Liver (tissue), 9 donors: ENCODE results near the gene LRRC23. TPM values are rescaled to one million over a fixed set of nuclear protein-coding genes. Genes with fewer than 3 reads are reported as not detected.

Source experiments
- DNase-seq: peaks from one replicate; pipeline ENCODE4 v3.0.0-alpha.2; 2017; ENCODE audit warnings: low spot score
- H3K27ac ChIP-seq, 2 donors: one replicate each; pipeline ENCODE4 v1.7.0; 2013; ENCODE audit warnings: inconsistent platforms in 2 of 2, low read length in 2 of 2, control low read depth in 1 of 2, low read depth in 1 of 2, mild to moderate bottlenecking in 1 of 2
- H3K27me3 ChIP-seq, 4 donors: one replicate each; pipeline versions ENCODE4 v1.6.1 to v1.7.0; 2013; ENCODE audit warnings: low read length in 3 of 4, inconsistent platforms in 1 of 4, mild to moderate bottlenecking in 1 of 4, moderate library complexity in 1 of 4; ENCODE audit not compliant: control insufficient read depth in 4 of 4, insufficient read depth in 4 of 4
- H3K36me3 ChIP-seq, 4 donors: one replicate each; pipeline versions ENCODE4 v1.6.1 to v1.7.0; 2013; ENCODE audit warnings: low read length in 3 of 4, mild to moderate bottlenecking in 3 of 4, low read depth in 1 of 4, moderate library complexity in 1 of 4; ENCODE audit not compliant: control insufficient read depth in 4 of 4, insufficient read depth in 3 of 4
- H3K4me1 ChIP-seq, 4 donors: one replicate each; pipeline versions ENCODE4 v1.6.1 to v1.7.0; 2013; ENCODE audit warnings: low read length in 3 of 4, mild to moderate bottlenecking in 3 of 4, moderate library complexity in 1 of 4; ENCODE audit not compliant: control insufficient read depth in 4 of 4, insufficient read depth in 4 of 4
- H3K4me3 ChIP-seq, 3 donors: one replicate each; pipeline versions ENCODE4 v1.6.1 to v1.7.0; 2013; ENCODE audit warnings: low read length in 3 of 3, control low read depth in 1 of 3, low read depth in 1 of 3, mild to moderate bottlenecking in 1 of 3
- H3K9ac ChIP-seq, 2 donors: one replicate each; pipeline ENCODE4 v1.7.0; 2013; ENCODE audit warnings: low read length in 2 of 2, mild to moderate bottlenecking in 2 of 2, moderate library complexity in 2 of 2, control low read depth in 1 of 2, low read depth in 1 of 2
- H3K9me3 ChIP-seq, 4 donors: one replicate each; pipeline versions ENCODE4 v1.6.1 to v1.7.0; 2013; ENCODE audit warnings: low read length in 3 of 4; ENCODE audit not compliant: control insufficient read depth in 4 of 4
- EGR1 ChIP-seq, 2 donors: IDR thresholded peaks; 2 replicates each; pipeline ENCODE4 v1.6.1; 2016 to 2018; ENCODE audit warnings: antibody characterized with exemption in 2 of 2, low read depth in 2 of 2
- FOXA1 ChIP-seq: IDR thresholded peaks from 2 replicates; pipeline ENCODE4 v1.6.1; 2016; ENCODE audit warnings: antibody characterized with exemption
- FOXA2 ChIP-seq: IDR thresholded peaks from 2 replicates; pipeline ENCODE4 v1.6.1; 2016; ENCODE audit warnings: antibody characterized with exemption
- GABPA ChIP-seq, 2 donors: IDR thresholded peaks in 1 of 2; conservative IDR thresholded peaks in 1 of 2; 2 replicates each; pipeline ENCODE4 v1.6.1; 2016; ENCODE audit warnings: antibody characterized with exemption in 2 of 2, mild to moderate bottlenecking in 1 of 2, moderate library complexity in 1 of 2
- HNF4A ChIP-seq, 2 donors: conservative IDR thresholded peaks; 2 replicates each; pipeline ENCODE4 v1.6.1; 2016; ENCODE audit warnings: antibody characterized with exemption in 2 of 2, mild to moderate bottlenecking in 2 of 2
- HNF4G ChIP-seq: IDR thresholded peaks from 2 replicates; pipeline ENCODE4 v1.6.1; 2016; ENCODE audit warnings: antibody characterized with exemption
- JUND ChIP-seq, 2 donors: IDR thresholded peaks; 2 replicates each; pipeline ENCODE4 v1.6.1; 2016; ENCODE audit warnings: antibody characterized with exemption in 2 of 2
- NR2F2 ChIP-seq: IDR thresholded peaks from 2 replicates; pipeline ENCODE4 v1.6.1; 2016; ENCODE audit warnings: antibody characterized with exemption
- RXRA ChIP-seq, 2 donors: IDR thresholded peaks; 2 replicates each; pipeline ENCODE4 v1.6.1; 2017 to 2018; ENCODE audit warnings: antibody characterized with exemption in 2 of 2, mild to moderate bottlenecking in 1 of 2
- SP1 ChIP-seq: IDR thresholded peaks from 2 replicates; pipeline ENCODE4 v1.6.1; 2018; ENCODE audit warnings: antibody characterized with exemption, mild to moderate bottlenecking
- TAF1 ChIP-seq: conservative IDR thresholded peaks from 2 replicates; pipeline ENCODE4 v1.6.1; 2016; ENCODE audit warnings: antibody characterized with exemption, mild to moderate bottlenecking
- YY1 ChIP-seq: IDR thresholded peaks from 2 replicates; pipeline ENCODE4 v1.6.1; 2016; ENCODE audit warnings: antibody characterized with exemption, mild to moderate bottlenecking
- WGBS: extraction: QIAGEN DNeasy Blood & Tissue Kit; methylation state at CpG from one replicate; pipeline ENCODE4 v1.1.7; 2013; 5-methylcytosine and 5-hydroxymethylcytosine counted together
- polyA plus RNA-seq, 2 donors: library from polyadenylated mRNA; stranded (reverse) in 1 of 2; unstranded in 1 of 2; fragments of 200-250 nt in 1 of 2; fragments of >200 nt in 1 of 2; fragmentation: Nextera tagmentation in 1 of 2; extraction: Ambion mirVana in 1 of 2; gene quantifications; one replicate each; pipeline versions ENCODE4 v1.2.1 to v1.2.3, GENCODE V29; 2013 to 2015
- total RNA-seq, 2 donors: library from RNA; depleted of rRNA; stranded (reverse); fragments of >200 nt; gene quantifications; one replicate each; pipeline ENCODE4 v1.2.3, GENCODE V29; 2014
- TF ChIP-seq, protein P1 (sequence below): fragments of 150-350 bp; IDR thresholded peaks from 2 replicates; pipeline ENCODE4 v1.5.1; 2017; ENCODE audit warnings: improper control_type of control experiment, low read depth, low read length; ENCODE audit not compliant: missing input control
- TF ChIP-seq, protein P2 (sequence below): IDR thresholded peaks from 2 replicates; pipeline ENCODE4 v1.6.1; 2016; ENCODE audit warnings: antibody characterized with exemption
- TF ChIP-seq, protein P3 (sequence below): IDR thresholded peaks from 2 replicates; pipeline ENCODE4 v1.6.1; 2016; ENCODE audit warnings: antibody characterized with exemption
- TF ChIP-seq, protein P4 (sequence below): IDR thresholded peaks from 2 replicates; pipeline ENCODE4 v1.6.1; 2016; ENCODE audit warnings: antibody characterized with exemption, mild to moderate bottlenecking
- TF ChIP-seq, protein P5 (sequence below): IDR thresholded peaks from 2 replicates; pipeline ENCODE4 v1.6.1; 2016; ENCODE audit warnings: antibody characterized with exemption
- donor health status: healthy.
- donor health status: healthy.
- donor health status: healthy.
- donor health status: healthy.
- donor health status: healthy.

The LRRC23 gene
- total and polyA plus RNA-seq, 4 donors = 0.92 to 3.6 (median 2.1) TPM

DNA sequence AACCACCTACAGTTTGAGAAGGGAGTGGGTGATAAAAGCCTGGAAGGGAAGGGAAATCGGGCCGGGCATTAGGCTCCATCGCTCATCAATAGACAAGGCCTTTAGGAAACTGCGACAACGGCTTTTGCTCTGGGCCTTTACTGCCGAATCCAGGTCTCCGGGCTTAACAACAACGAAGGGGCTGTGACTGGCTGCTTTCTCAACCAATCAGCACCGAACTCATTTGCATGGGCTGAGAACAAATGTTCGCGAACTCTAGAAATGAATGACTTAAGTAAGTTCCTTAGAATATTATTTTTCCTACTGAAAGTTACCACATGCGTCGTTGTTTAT is 38.7 kb downstream of the LRRC23 start:
- no peaks in the 10 kb centered on the region for H3K9me3 ChIP-seq
- H3K4me1 ChIP-seq = peaks cover 12 to 58% (median 42%) of the 10 kb centered on the region in 4 donors
- no peaks in the 10 kb centered on the region for H3K27me3 ChIP-seq
- H3K27ac ChIP-seq = peak overlapping the region; percentile 86 to 96
- peak; percentile 72 for DNase-seq
- no peaks in the 10 kb centered on the region for H3K36me3 ChIP-seq
- peak overlapping the region; percentile 34 to 82 for H3K9ac ChIP-seq
- 2% methylated on average over 13 of the region's 13 CpGs for WGBS
- peak overlapping the region in 2 of 3 donors; percentile 56 to 66 for H3K4me3 ChIP-seq
- TF ChIP-seq YY1 (no peak), RXRA (IDR thresholded peaks at IDR 0.05) (no peak), JUND (IDR thresholded peaks at IDR 0.05) (no peak), GABPA (IDR thresholded peaks at IDR 0.05 in 1 of 2, conservative IDR thresholded peaks at IDR 0.05 in 1 of 2) (no peak), FOXA2 (no peak), TAF1 (no peak)
- TF ChIP-seq, protein P1, sequence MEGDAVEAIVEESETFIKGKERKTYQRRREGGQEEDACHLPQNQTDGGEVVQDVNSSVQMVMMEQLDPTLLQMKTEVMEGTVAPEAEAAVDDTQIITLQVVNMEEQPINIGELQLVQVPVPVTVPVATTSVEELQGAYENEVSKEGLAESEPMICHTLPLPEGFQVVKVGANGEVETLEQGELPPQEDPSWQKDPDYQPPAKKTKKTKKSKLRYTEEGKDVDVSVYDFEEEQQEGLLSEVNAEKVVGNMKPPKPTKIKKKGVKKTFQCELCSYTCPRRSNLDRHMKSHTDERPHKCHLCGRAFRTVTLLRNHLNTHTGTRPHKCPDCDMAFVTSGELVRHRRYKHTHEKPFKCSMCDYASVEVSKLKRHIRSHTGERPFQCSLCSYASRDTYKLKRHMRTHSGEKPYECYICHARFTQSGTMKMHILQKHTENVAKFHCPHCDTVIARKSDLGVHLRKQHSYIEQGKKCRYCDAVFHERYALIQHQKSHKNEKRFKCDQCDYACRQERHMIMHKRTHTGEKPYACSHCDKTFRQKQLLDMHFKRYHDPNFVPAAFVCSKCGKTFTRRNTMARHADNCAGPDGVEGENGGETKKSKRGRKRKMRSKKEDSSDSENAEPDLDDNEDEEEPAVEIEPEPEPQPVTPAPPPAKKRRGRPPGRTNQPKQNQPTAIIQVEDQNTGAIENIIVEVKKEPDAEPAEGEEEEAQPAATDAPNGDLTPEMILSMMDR = no peak
- TF ChIP-seq, protein P2, sequence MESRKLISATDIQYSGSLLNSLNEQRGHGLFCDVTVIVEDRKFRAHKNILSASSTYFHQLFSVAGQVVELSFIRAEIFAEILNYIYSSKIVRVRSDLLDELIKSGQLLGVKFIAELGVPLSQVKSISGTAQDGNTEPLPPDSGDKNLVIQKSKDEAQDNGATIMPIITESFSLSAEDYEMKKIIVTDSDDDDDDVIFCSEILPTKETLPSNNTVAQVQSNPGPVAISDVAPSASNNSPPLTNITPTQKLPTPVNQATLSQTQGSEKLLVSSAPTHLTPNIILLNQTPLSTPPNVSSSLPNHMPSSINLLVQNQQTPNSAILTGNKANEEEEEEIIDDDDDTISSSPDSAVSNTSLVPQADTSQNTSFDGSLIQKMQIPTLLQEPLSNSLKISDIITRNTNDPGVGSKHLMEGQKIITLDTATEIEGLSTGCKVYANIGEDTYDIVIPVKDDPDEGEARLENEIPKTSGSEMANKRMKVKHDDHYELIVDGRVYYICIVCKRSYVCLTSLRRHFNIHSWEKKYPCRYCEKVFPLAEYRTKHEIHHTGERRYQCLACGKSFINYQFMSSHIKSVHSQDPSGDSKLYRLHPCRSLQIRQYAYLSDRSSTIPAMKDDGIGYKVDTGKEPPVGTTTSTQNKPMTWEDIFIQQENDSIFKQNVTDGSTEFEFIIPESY = no peak

DNA sequence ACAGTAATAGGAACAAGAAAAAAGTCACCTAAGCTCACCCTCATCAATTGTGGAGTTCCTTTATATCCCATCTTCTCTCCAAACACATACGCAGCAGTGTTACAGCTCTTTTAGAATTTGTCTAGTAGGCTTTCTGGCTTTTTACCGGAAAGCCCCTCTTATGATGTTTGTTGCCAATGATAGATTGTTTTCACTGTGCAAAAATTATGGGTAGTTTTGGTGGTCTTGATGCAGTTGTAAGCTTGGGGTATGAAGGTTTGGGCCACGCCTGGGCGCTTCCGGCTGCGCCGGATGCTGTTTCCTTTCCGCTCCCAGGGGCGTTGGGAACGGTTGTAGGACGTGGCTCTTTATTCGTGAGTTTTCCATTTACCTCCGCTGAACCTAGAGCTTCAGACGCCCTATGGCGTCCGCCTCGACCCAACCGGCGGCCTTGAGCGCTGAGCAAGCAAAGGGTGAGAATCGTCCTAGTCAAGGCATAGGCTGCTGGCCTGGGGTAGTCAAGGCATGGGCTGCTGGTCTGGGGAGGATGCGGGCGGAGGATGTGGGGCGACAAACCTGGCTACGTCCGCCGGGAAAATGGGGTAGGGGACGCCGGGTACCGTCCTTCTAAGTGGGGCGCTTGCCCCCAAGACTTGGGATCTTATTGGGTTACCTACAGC is 39.2 kb downstream of the LRRC23 start, which contains the start of the genes C12orf57 and RNU7-1:
Gene C12orf57 (plus strand): TSS at position 301 of the 659 bp plus-strand sequence. CDS start 100 bp downstream, at position 401.
Gene RNU7-1 (plus strand): TSS at position 95 of the 659 bp plus-strand sequence.
- Histone ChIP-seq H3K27ac (peak within 1 kb of the TSS; percentile 86 to 96), H3K9ac (peak within 1 kb of the TSS; percentile 34 to 82), H3K9me3 (no peaks in the 10 kb centered on the region), H3K27me3 (no peaks in the 10 kb centered on the region), H3K4me1 (peaks cover 10 to 53% (median 37%) of the 10 kb centered on the region in 4 donors), H3K4me3 (peak within 1 kb of the TSS; percentile 56 to 66 (median 58)), H3K36me3 (no peaks in the 10 kb centered on the region)
- under 1% methylated on average over 31 of the region's 31 CpGs for WGBS
- peak; percentile 16 to 20 for TF ChIP-seq JUND (IDR thresholded peaks at IDR 0.05)
- peak; percentile 77 for TF ChIP-seq SP1
- TF ChIP-seq, protein P3, sequence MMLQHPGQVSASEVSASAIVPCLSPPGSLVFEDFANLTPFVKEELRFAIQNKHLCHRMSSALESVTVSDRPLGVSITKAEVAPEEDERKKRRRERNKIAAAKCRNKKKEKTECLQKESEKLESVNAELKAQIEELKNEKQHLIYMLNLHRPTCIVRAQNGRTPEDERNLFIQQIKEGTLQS = peak; percentile 54
- peak in 1 of 2 donors; percentile 19 for TF ChIP-seq EGR1 (IDR thresholded peaks at IDR 0.05; ENCODE audit: low read depth in 2 of 2)
- no peak for TF ChIP-seq FOXA2
- TF ChIP-seq, protein P4, sequence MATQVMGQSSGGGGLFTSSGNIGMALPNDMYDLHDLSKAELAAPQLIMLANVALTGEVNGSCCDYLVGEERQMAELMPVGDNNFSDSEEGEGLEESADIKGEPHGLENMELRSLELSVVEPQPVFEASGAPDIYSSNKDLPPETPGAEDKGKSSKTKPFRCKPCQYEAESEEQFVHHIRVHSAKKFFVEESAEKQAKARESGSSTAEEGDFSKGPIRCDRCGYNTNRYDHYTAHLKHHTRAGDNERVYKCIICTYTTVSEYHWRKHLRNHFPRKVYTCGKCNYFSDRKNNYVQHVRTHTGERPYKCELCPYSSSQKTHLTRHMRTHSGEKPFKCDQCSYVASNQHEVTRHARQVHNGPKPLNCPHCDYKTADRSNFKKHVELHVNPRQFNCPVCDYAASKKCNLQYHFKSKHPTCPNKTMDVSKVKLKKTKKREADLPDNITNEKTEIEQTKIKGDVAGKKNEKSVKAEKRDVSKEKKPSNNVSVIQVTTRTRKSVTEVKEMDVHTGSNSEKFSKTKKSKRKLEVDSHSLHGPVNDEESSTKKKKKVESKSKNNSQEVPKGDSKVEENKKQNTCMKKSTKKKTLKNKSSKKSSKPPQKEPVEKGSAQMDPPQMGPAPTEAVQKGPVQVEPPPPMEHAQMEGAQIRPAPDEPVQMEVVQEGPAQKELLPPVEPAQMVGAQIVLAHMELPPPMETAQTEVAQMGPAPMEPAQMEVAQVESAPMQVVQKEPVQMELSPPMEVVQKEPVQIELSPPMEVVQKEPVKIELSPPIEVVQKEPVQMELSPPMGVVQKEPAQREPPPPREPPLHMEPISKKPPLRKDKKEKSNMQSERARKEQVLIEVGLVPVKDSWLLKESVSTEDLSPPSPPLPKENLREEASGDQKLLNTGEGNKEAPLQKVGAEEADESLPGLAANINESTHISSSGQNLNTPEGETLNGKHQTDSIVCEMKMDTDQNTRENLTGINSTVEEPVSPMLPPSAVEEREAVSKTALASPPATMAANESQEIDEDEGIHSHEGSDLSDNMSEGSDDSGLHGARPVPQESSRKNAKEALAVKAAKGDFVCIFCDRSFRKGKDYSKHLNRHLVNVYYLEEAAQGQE = peak; percentile 75
- TF ChIP-seq FOXA1 = peak; percentile 70
- TF ChIP-seq, protein P2 = peak; percentile 59
- TF ChIP-seq, protein P5, sequence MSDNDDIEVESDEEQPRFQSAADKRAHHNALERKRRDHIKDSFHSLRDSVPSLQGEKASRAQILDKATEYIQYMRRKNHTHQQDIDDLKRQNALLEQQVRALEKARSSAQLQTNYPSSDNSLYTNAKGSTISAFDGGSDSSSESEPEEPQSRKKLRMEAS = no peak
- no peak for TF ChIP-seq YY1
- TF ChIP-seq HNF4A (conservative IDR thresholded peaks at IDR 0.05) = peak in 1 of 2 donors; percentile 32
- TF ChIP-seq RXRA (IDR thresholded peaks at IDR 0.05) = peak; percentile 26 to 57
- no peak for TF ChIP-seq HNF4G
- peak; percentile 81 to 87 for TF ChIP-seq GABPA (IDR thresholded peaks at IDR 0.05 in 1 of 2, conservative IDR thresholded peaks at IDR 0.05 in 1 of 2)
- TF ChIP-seq NR2F2 = peak; percentile 36
- peak; percentile 73 for DNase-seq
